Measurements from ENCODE around the gene PDE11A. TPM values are rescaled to one million over a fixed set of nuclear protein-coding genes. Genes with fewer than 3 reads are reported as not detected.

The PDE11A gene
- total RNA-seq, 2 experiments from 2014 or later, result not detected

- POLR2A ChIA-PET, result interaction anchor here (0.6 kb wide), 1 partner anchor 933 kb away, joined by 3 read pairs; no protein-coding TSS in a partner anchor
Observed at GRCh38 chr2:177721818-177722567, 350.6 kb downstream of the PDE11A start.

GRCh38 chr2:177721087-177721486, 351.5 kb downstream of the PDE11A start:
- DNase-seq (no peak), ATAC-seq (ENCODE audit: poor library complexity) (no peak)
- TF ChIP-seq, protein P1, sequence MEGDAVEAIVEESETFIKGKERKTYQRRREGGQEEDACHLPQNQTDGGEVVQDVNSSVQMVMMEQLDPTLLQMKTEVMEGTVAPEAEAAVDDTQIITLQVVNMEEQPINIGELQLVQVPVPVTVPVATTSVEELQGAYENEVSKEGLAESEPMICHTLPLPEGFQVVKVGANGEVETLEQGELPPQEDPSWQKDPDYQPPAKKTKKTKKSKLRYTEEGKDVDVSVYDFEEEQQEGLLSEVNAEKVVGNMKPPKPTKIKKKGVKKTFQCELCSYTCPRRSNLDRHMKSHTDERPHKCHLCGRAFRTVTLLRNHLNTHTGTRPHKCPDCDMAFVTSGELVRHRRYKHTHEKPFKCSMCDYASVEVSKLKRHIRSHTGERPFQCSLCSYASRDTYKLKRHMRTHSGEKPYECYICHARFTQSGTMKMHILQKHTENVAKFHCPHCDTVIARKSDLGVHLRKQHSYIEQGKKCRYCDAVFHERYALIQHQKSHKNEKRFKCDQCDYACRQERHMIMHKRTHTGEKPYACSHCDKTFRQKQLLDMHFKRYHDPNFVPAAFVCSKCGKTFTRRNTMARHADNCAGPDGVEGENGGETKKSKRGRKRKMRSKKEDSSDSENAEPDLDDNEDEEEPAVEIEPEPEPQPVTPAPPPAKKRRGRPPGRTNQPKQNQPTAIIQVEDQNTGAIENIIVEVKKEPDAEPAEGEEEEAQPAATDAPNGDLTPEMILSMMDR (IDR thresholded peaks at IDR 0.05), result no peak
- Mint-ChIP-seq H3K36me3 (ENCODE audit: low read depth) (no peaks in the 10 kb centered on the region), H3K4me1 (ENCODE audit: low read depth) (no peaks in the 10 kb centered on the region), H3K27me3 (peaks cover 6% of the 10 kb centered on the region), H3K4me3 (no peak overlapping the region), H3K27ac (no peak overlapping the region), H3K9me3 (no peaks in the 10 kb centered on the region)
- H3K9me3 ChIP-seq (ENCODE audit: control insufficient read depth in 1 of 2, insufficient read depth in 1 of 2, low read length in 2 of 2), result no peaks in the 10 kb centered on the region
- no peak overlapping the region for H3K4me3 ChIP-seq (ENCODE audit: low read length)
- H3K27ac ChIP-seq (ENCODE audit: low read depth in 1 of 2, low read length in 2 of 2), result no peak overlapping the region
- POLR2A ChIA-PET, result interaction anchor here (0.6 kb wide), 1 partner anchor 932 kb away, joined by 3 read pairs; no protein-coding TSS in a partner anchor
- CTCF ChIA-PET, result no interaction called here
- H3K4me1 ChIP-seq (ENCODE audit: insufficient read depth, low read length), result no peaks in the 10 kb centered on the region
- no peaks in the 10 kb centered on the region for H3K36me3 ChIP-seq (ENCODE audit: insufficient read depth, low read length)
- intact Hi-C loops (cut with DNase I, micrococcal nuclease), result loop anchor here (5.0 to 10.0 kb wide), 5 partner anchors 226 to 554 kb away; no protein-coding TSS in a partner anchor
- H3K27me3 ChIP-seq (ENCODE audit: control insufficient read depth in 1 of 2, insufficient read depth in 2 of 2, low read length in 2 of 2), result peaks cover 0 to 2% of the 10 kb centered on the region in 2 experiments

More at GRCh38 chr2:177721818-177722567, 350.6 kb downstream of the PDE11A start:
- H3K27ac ChIP-seq (ENCODE audit: low read depth in 1 of 2, low read length in 2 of 2), result no peak overlapping the region
- intact Hi-C loops (cut with DNase I, micrococcal nuclease), result loop anchor here (5.0 to 10.0 kb wide), 5 partner anchors 227 to 555 kb away; no protein-coding TSS in a partner anchor
- no peak overlapping the region for H3K4me3 ChIP-seq (ENCODE audit: low read length)
- no peaks in the 10 kb centered on the region for H3K9me3 ChIP-seq (ENCODE audit: control insufficient read depth in 1 of 2, insufficient read depth in 1 of 2, low read length in 2 of 2)
- no peaks in the 10 kb centered on the region for H3K9me3 Mint-ChIP-seq
- peaks cover 13% of the 10 kb centered on the region for H3K27me3 Mint-ChIP-seq
- no peaks in the 10 kb centered on the region for H3K4me1 Mint-ChIP-seq (ENCODE audit: low read depth)
- H3K4me3 Mint-ChIP-seq, result no peak overlapping the region
- no peaks in the 10 kb centered on the region for H3K36me3 ChIP-seq (ENCODE audit: insufficient read depth, low read length)
- ATAC-seq (ENCODE audit: poor library complexity), result no peak
- no peak overlapping the region for H3K27ac Mint-ChIP-seq
- no peak for DNase-seq
- TF ChIP-seq, protein P1 (IDR thresholded peaks at IDR 0.05), result no peak
- peaks cover 0 to 5% of the 10 kb centered on the region in 2 experiments for H3K27me3 ChIP-seq (ENCODE audit: control insufficient read depth in 1 of 2, insufficient read depth in 2 of 2, low read length in 2 of 2)
- CTCF ChIA-PET, result no interaction called here
- no peaks in the 10 kb centered on the region for H3K4me1 ChIP-seq (ENCODE audit: insufficient read depth, low read length)
- no peaks in the 10 kb centered on the region for H3K36me3 Mint-ChIP-seq (ENCODE audit: low read depth)

GRCh38 chr2:177717831-177718618, 354.6 kb downstream of the PDE11A start:
- H3K9me3 Mint-ChIP-seq, result no peaks in the 10 kb centered on the region
- H3K36me3 Mint-ChIP-seq (ENCODE audit: low read depth), result no peaks in the 10 kb centered on the region
- H3K27me3 Mint-ChIP-seq, result no peaks in the 10 kb centered on the region
- Histone ChIP-seq H3K4me1 (ENCODE audit: insufficient read depth, low read length) (no peaks in the 10 kb centered on the region), H3K4me3 (ENCODE audit: low read length) (no peak overlapping the region), H3K27me3 (ENCODE audit: control insufficient read depth in 1 of 2, insufficient read depth in 2 of 2, low read length in 2 of 2) (no peaks in the 10 kb centered on the region), H3K9me3 (ENCODE audit: control insufficient read depth in 1 of 2, insufficient read depth in 1 of 2, low read length in 2 of 2) (no peaks in the 10 kb centered on the region), H3K36me3 (ENCODE audit: insufficient read depth, low read length) (no peaks in the 10 kb centered on the region), H3K27ac (ENCODE audit: low read depth in 1 of 2, low read length in 2 of 2) (no peak overlapping the region)
- TF ChIP-seq, protein P1 (IDR thresholded peaks at IDR 0.05), result no peak
- no peak for ATAC-seq (ENCODE audit: poor library complexity)
- intact Hi-C loops (cut with DNase I, micrococcal nuclease), result no loop called here
- CTCF ChIA-PET, result no interaction called here
- DNase-seq, result no peak
- POLR2A ChIA-PET, result no interaction called here
- no peak overlapping the region for H3K4me3 Mint-ChIP-seq
- H3K4me1 Mint-ChIP-seq (ENCODE audit: low read depth), result no peaks in the 10 kb centered on the region
- H3K27ac Mint-ChIP-seq, result no peak overlapping the region
